ENCODE measurements around the gene CDC42BPB. TPM values are rescaled to one million over a fixed set of nuclear protein-coding genes. Genes with fewer than 3 reads are reported as not detected.

CDC42BPB gene
- total and polyA plus RNA-seq, 2 of the 4 experiments (the other 2 are of a cell fraction) = 49.1 to 81.4 TPM

DNA sequence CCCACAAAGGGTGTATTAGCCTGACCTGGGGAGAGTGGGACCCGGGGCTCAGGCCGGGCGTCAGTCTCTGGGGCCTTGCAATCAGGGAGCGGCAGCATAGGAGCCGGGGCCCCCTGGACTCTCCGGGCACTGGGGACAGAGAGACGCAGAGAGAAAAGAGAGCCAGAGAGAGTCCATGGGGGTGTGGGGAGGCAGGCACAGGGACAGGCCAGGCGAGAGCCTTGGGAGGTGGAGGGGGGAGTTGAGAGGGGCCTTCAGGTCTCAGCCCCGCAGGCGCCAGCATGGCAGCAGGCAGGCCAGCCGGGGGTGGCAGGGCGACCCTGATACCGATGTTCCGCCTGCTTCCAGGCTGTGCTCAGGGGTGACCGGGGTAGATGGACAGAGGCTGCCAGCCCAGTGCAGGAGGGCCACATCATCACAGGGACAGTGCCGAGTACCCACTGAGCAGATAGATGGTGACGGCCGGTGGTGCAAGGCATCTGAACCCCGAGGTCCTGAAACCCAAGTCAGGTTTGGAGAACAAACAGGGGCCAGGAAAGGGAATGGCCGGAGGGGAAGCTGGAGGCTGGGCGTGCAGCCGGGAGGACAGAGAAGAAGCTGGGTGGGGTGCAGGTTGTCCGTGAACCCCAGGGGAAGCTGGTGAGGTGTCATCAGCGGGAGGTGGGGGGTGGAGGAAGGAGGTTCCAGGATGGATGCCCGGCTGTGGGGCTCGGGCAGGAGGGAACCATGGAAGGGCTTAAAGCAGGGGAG is 40.1 kb upstream of the CDC42BPB start:
- H3K36me3 ChIP-seq (ENCODE audit: control insufficient read depth, insufficient read depth, low read length) = no peaks in the 10 kb centered on the region
- peaks cover 38% of the 10 kb centered on the region for H3K27me3 ChIP-seq (ENCODE audit: control insufficient read depth, insufficient read depth, low read length)
- in situ Hi-C loops (cut with MboI; ENCODE audit: low sequenced_read_pairs) = no loop called here
- H3K9me3 ChIP-seq (ENCODE audit: control insufficient read depth, insufficient read depth, low read length) = no peaks in the 10 kb centered on the region; the same call in 1 of the 2 replicates
- dilution Hi-C loops (cut with HindIII; ENCODE audit: low sequenced_read_pairs, unreplicated experiment) = no loop called here
- no peaks in the 10 kb centered on the region for H3K79me1 ChIP-seq (ENCODE audit: low read depth in 1 of 2, low read length in 2 of 2)
- H2BK5ac ChIP-seq (ENCODE audit: low read depth, low read length, poor library complexity, severe bottlenecking) = no peak overlapping the region
- no peak overlapping the region for H4K91ac ChIP-seq (ENCODE audit: insufficient read depth, low read depth, low read length)
- intact Hi-C loops (cut with micrococcal nuclease) = no loop called here
- H3K4me3 ChIP-seq (ENCODE audit: insufficient read depth, low read depth, low read length) = no peak overlapping the region
- no peak overlapping the region for H2AFZ ChIP-seq (replicated peaks; ENCODE audit: low read length, poor library complexity)
- TF ChIP-seq POLR2A (IDR thresholded peaks at IDR 0.05; ENCODE audit: low read depth, low read length) (no peak), MAZ (IDR thresholded peaks at IDR 0.05; ENCODE audit: borderline replicate concordance, low read depth, low read length) (no peak), MAFK (IDR thresholded peaks at IDR 0.05; ENCODE audit: low read depth, low read length) (no peak), RFX5 (IDR thresholded peaks at IDR 0.05; ENCODE audit: low read depth, low read length) (no peak), MXI1 (IDR thresholded peaks at IDR 0.05; ENCODE audit: borderline replicate concordance, low read depth, low read length) (no peak), NFE2L2 (IDR thresholded peaks at IDR 0.05; ENCODE audit: low read depth, low read length) (no peak)
- TF ChIP-seq, protein P1, sequence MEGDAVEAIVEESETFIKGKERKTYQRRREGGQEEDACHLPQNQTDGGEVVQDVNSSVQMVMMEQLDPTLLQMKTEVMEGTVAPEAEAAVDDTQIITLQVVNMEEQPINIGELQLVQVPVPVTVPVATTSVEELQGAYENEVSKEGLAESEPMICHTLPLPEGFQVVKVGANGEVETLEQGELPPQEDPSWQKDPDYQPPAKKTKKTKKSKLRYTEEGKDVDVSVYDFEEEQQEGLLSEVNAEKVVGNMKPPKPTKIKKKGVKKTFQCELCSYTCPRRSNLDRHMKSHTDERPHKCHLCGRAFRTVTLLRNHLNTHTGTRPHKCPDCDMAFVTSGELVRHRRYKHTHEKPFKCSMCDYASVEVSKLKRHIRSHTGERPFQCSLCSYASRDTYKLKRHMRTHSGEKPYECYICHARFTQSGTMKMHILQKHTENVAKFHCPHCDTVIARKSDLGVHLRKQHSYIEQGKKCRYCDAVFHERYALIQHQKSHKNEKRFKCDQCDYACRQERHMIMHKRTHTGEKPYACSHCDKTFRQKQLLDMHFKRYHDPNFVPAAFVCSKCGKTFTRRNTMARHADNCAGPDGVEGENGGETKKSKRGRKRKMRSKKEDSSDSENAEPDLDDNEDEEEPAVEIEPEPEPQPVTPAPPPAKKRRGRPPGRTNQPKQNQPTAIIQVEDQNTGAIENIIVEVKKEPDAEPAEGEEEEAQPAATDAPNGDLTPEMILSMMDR (conservative IDR thresholded peaks at IDR 0.05; ENCODE audit: low read depth, low read length) = no peak
- H3K23ac ChIP-seq (ENCODE audit: low read depth, low read length) = no peak overlapping the region
- H3K4ac ChIP-seq (ENCODE audit: low read depth, low read length) = no peak overlapping the region
- 73% methylated on average over 11 of the region's 26 CpGs; no CpG with 5 or more reads in 1 of the 2 experiments for WGBS, 2 experiments (ENCODE audit: extremely low coverage in 2 of 2, insufficient read length in 1 of 2)
- BruUV-seq (replicated peaks) = no TSS peak
- no peak overlapping the region for H3K56ac ChIP-seq (ENCODE audit: extremely low read depth, insufficient read depth, low read length)
- H4K5ac ChIP-seq (ENCODE audit: low read depth, low read length) = no peak overlapping the region
- H3K27ac ChIP-seq (ENCODE audit: insufficient read depth, low read length) = no peak overlapping the region
- H2AK5ac ChIP-seq (ENCODE audit: low read depth, low read length) = no peak overlapping the region
- POLR2A ChIA-PET (ENCODE audit: unreplicated experiment) = no interaction called here
- H2BK15ac ChIP-seq (ENCODE audit: low read depth, low read length) = no peak overlapping the region
- no peak overlapping the region for H3K14ac ChIP-seq (replicated peaks; ENCODE audit: low read depth, low read length)
- no peak overlapping the region for H3K4me2 ChIP-seq (ENCODE audit: low read depth, low read length)
- H3K9me1 ChIP-seq (ENCODE audit: insufficient read depth, low read length) = no peaks in the 10 kb centered on the region
- ATAC-seq (ENCODE audit: low read depth) (no peak), DNase-seq (no peak)
- no peak overlapping the region for H2AK9ac ChIP-seq (replicated peaks; ENCODE audit: low read depth, low read length, poor library complexity)
- no peak overlapping the region for H3K9ac ChIP-seq (ENCODE audit: low read depth, low read length)
- no peak overlapping the region for H4K8ac ChIP-seq (ENCODE audit: low read depth in 2 of 2, low read length in 2 of 2)
- CTCF ChIA-PET = no interaction called here
- H2BK120ac ChIP-seq (ENCODE audit: low read depth, low read length) = no peak overlapping the region
- no peaks in the 10 kb centered on the region; the same call in 1 of the 2 replicates for H4K20me1 ChIP-seq (ENCODE audit: insufficient read depth, low read length)
- no peak overlapping the region for H2BK20ac ChIP-seq (ENCODE audit: low read depth, low read length)
- no peak overlapping the region for H3K18ac ChIP-seq (ENCODE audit: low read depth, low read length)
- peaks cover 3% of the 10 kb centered on the region; the same call in 1 of the 2 replicates for H3K4me1 ChIP-seq (ENCODE audit: control insufficient read depth, insufficient read depth, low read length)
